Measurements from ENCODE around the gene MSI2.

DNA sequence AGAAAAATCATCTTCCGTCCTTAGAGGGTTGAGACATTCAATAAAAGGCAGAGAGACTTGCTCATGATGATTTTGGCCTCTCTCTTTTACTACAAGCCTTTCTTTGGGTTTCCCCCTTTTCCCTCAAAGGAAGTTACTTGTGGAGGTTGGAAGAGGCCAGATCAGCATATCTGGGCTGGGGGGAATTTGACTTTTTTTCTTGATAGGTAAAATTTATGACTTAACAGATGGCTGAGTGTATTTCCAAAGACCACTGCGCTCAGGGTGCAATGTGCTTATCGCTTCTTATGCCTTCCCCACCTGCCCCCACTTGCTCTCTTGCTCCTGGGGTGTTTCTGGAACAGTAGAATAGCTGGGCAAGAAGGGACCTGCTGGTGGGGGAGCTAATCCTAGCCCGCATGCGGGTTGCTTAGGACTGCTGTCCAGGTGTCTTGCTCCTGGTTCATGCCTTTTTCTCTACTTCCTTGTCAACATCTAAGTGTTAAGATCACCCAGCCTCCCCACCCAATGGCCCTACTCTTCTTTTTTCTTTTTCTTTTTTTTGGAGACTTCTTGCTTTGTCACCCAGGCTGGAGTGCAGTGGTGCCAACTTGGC lies 131.9 kb downstream of the MSI2 start:
- TF ChIP-seq, protein P1, sequence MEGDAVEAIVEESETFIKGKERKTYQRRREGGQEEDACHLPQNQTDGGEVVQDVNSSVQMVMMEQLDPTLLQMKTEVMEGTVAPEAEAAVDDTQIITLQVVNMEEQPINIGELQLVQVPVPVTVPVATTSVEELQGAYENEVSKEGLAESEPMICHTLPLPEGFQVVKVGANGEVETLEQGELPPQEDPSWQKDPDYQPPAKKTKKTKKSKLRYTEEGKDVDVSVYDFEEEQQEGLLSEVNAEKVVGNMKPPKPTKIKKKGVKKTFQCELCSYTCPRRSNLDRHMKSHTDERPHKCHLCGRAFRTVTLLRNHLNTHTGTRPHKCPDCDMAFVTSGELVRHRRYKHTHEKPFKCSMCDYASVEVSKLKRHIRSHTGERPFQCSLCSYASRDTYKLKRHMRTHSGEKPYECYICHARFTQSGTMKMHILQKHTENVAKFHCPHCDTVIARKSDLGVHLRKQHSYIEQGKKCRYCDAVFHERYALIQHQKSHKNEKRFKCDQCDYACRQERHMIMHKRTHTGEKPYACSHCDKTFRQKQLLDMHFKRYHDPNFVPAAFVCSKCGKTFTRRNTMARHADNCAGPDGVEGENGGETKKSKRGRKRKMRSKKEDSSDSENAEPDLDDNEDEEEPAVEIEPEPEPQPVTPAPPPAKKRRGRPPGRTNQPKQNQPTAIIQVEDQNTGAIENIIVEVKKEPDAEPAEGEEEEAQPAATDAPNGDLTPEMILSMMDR (IDR thresholded peaks at IDR 0.05), result no peak
- no peak for TF ChIP-seq POLR2A (IDR thresholded peaks at IDR 0.05)

All from adrenal gland (tissue), 5 donors.